ENCODE measurements around the gene TIMM13. TPM values are rescaled to one million over a fixed set of nuclear protein-coding genes. Genes with fewer than 3 reads are reported as not detected.

Gene TIMM13
- total RNA-seq (ENCODE audit: unreplicated experiment) = 91.5 TPM
- long read RNA-seq, transcript TIMM13-201 (3 exons, 1,973 nt) = major isoform, 146 of 147 reads
- long read RNA-seq, partial matches to known transcripts = 0 of 147 reads
- long read RNA-seq, other reads (novel, unspliced or antisense) = 1 of 147 reads

- DNase-seq = peak; percentile 98
- H3K27me3 Mint-ChIP-seq (ENCODE audit: unreplicated experiment) = peaks cover 6% of the 10 kb centered on the region
- H3K9me3 Mint-ChIP-seq (ENCODE audit: unreplicated experiment) = peaks cover 6% of the 10 kb centered on the region
- H3K4me3 Mint-ChIP-seq (ENCODE audit: unreplicated experiment) = peak within 1 kb of the TSS; percentile 94
- peak within 1 kb of the TSS; percentile 98 for H3K27ac Mint-ChIP-seq (ENCODE audit: unreplicated experiment)
- no peaks in the 10 kb centered on the region for H3K36me3 Mint-ChIP-seq (ENCODE audit: unreplicated experiment)
- H3K4me1 Mint-ChIP-seq (ENCODE audit: low read depth, unreplicated experiment) = peaks cover 13% of the 10 kb centered on the region
- no peak for TF ChIP-seq CTCF (IDR thresholded peaks at IDR 0.05; ENCODE audit: partially characterized antibody, unreplicated experiment)
These were observed at the start of gene TIMM13 for GRCh38 chr19:2427429-2428320. Gene TIMM13 (minus strand): TSS chr19:2427586. CDS start chr19:2427533, 53 bp downstream.

- DNase-seq = no peak
- Mint-ChIP-seq H3K27ac (ENCODE audit: unreplicated experiment) (no peak overlapping the region), H3K9me3 (ENCODE audit: unreplicated experiment) (peaks cover 1% of the 10 kb centered on the region), H3K4me1 (ENCODE audit: low read depth, unreplicated experiment) (peaks cover 3% of the 10 kb centered on the region), H3K4me3 (ENCODE audit: unreplicated experiment) (peak overlapping the region; percentile 88), H3K27me3 (ENCODE audit: unreplicated experiment) (peaks cover 26% of the 10 kb centered on the region), H3K36me3 (ENCODE audit: unreplicated experiment) (no peaks in the 10 kb centered on the region)
- no peak for TF ChIP-seq CTCF (IDR thresholded peaks at IDR 0.05; ENCODE audit: partially characterized antibody, unreplicated experiment)
These were observed 49.2 kb upstream of the TIMM13 start for GRCh38 chr19:2476451-2477140.

GRCh38 chr19:2475702-2476450, 48.5 kb upstream of the TIMM13 start, which contains the start of gene GADD45B:
Gene GADD45B (plus strand): TSS chr19:2476127. CDS start chr19:2476359, 232 bp downstream.
- H3K4me3 Mint-ChIP-seq (ENCODE audit: unreplicated experiment) = peak within 1 kb of the TSS; percentile 88
- TF ChIP-seq CTCF (IDR thresholded peaks at IDR 0.05; ENCODE audit: partially characterized antibody, unreplicated experiment) = no peak
- peaks cover 3% of the 10 kb centered on the region for H3K9me3 Mint-ChIP-seq (ENCODE audit: unreplicated experiment)
- peaks cover 3% of the 10 kb centered on the region for H3K4me1 Mint-ChIP-seq (ENCODE audit: low read depth, unreplicated experiment)
- peaks cover 26% of the 10 kb centered on the region for H3K27me3 Mint-ChIP-seq (ENCODE audit: unreplicated experiment)
- H3K27ac Mint-ChIP-seq (ENCODE audit: unreplicated experiment) = peak within 1 kb of the TSS; percentile 7
- peak; percentile 87 for DNase-seq
- H3K36me3 Mint-ChIP-seq (ENCODE audit: unreplicated experiment) = no peaks in the 10 kb centered on the region

GRCh38 chr19:2475018-2475701, 47.8 kb upstream of the TIMM13 start:
- Mint-ChIP-seq H3K27me3 (ENCODE audit: unreplicated experiment) (peaks cover 23% of the 10 kb centered on the region), H3K27ac (ENCODE audit: unreplicated experiment) (no peak overlapping the region), H3K4me1 (ENCODE audit: low read depth, unreplicated experiment) (peaks cover 3% of the 10 kb centered on the region), H3K36me3 (ENCODE audit: unreplicated experiment) (no peaks in the 10 kb centered on the region), H3K9me3 (ENCODE audit: unreplicated experiment) (peaks cover 3% of the 10 kb centered on the region), H3K4me3 (ENCODE audit: unreplicated experiment) (peak overlapping the region; percentile 65)
- DNase-seq = no peak
- TF ChIP-seq CTCF (IDR thresholded peaks at IDR 0.05; ENCODE audit: partially characterized antibody, unreplicated experiment) = no peak
